ENCODE results near the gene TNK2. TPM values are rescaled to one million over a fixed set of nuclear protein-coding genes. Genes with fewer than 3 reads are reported as not detected.
A peak's percentile ranks its signal among the peaks of the same experiment; 100 is the strongest.

The TNK2 gene
- total and polyA plus RNA-seq, 2 of the 13 experiments (the other 11 are each of a cell fraction or from before 2014, with no cell fraction given): 4.6 to 5.8 TPM

- 0 out of 2 replicates have a peak, but pooled peaks have one; percentile 42 for TF ChIP-seq ZNF580 (CRISPR knock-in tag; IDR thresholded peaks at IDR 0.05; ENCODE audit: borderline replicate concordance, low read depth)
- TF ChIP-seq MTA1 (CRISPR knock-in tag; IDR thresholded peaks at IDR 0.05; ENCODE audit: borderline replicate concordance): no peak
- peak; percentile 90 for TF ChIP-seq ZFX (CRISPR knock-in tag; IDR thresholded peaks at IDR 0.05; ENCODE audit: low read depth)
- peak; percentile 81 for TF ChIP-seq ZNF574 (CRISPR knock-in tag; IDR thresholded peaks at IDR 0.05)
- peak; percentile 62; the same call in 1 of the 2 replicates for TF ChIP-seq ZNF740 (CRISPR knock-in tag; IDR thresholded peaks at IDR 0.05)
- TF ChIP-seq ZNF619 (CRISPR knock-in tag; IDR thresholded peaks at IDR 0.05): 0 out of 2 replicates have a peak, but pooled peaks have one; percentile 48
- 0 out of 2 replicates have a peak, but pooled peaks have one; percentile 19 for TF ChIP-seq ZNF12 (CRISPR knock-in tag; IDR thresholded peaks at IDR 0.05)
- peak; percentile 68 for TF ChIP-seq SP5 (CRISPR knock-in tag; IDR thresholded peaks at IDR 0.05; ENCODE audit: borderline replicate concordance, low read depth)
- 0 out of 2 replicates have a peak, but pooled peaks have one; percentile 10 for TF ChIP-seq ZNF331 (CRISPR knock-in tag; IDR thresholded peaks at IDR 0.05)
- TF ChIP-seq ZNF18 (CRISPR knock-in tag; IDR thresholded peaks at IDR 0.05; ENCODE audit: insufficient replicate concordance): no peak
- peak; percentile 12; the same call in 1 of the 2 replicates for TF ChIP-seq SALL1 (CRISPR knock-in tag; IDR thresholded peaks at IDR 0.05)
- TF ChIP-seq ZNF781 (CRISPR knock-in tag; IDR thresholded peaks at IDR 0.05; ENCODE audit: borderline replicate concordance, not compliant biosample characterization): peak; percentile 26
- peak; percentile 61; the same call in 1 of the 2 replicates for TF ChIP-seq MAZ (IDR thresholded peaks at IDR 0.05; ENCODE audit: borderline replicate concordance, low read depth, low read length)
- peak; percentile 45; the same call in 1 of the 2 replicates for TF ChIP-seq MAZ (CRISPR knock-in tag; IDR thresholded peaks at IDR 0.05; ENCODE audit: low read depth)
- peak; percentile 45; the same call in 1 of the 2 replicates for TF ChIP-seq ZNF274 (CRISPR knock-in tag; IDR thresholded peaks at IDR 0.05)
- peak; percentile 91 for TF ChIP-seq DRAP1 (CRISPR knock-in tag; IDR thresholded peaks at IDR 0.05)
- TF ChIP-seq TBX3 (IDR thresholded peaks at IDR 0.05; ENCODE audit: borderline replicate concordance): no peak
- TF ChIP-seq EEA1 (CRISPR knock-in tag; IDR thresholded peaks at IDR 0.05; ENCODE audit: borderline replicate concordance): no peak
- TF ChIP-seq ZNF207 (IDR thresholded peaks at IDR 0.05; ENCODE audit: borderline replicate concordance): no peak
- peak; percentile 46; the same call in 1 of the 2 replicates for TF ChIP-seq TFDP2 (CRISPR knock-in tag; IDR thresholded peaks at IDR 0.05)
- no peak for TF ChIP-seq SRY (CRISPR knock-in tag; IDR thresholded peaks at IDR 0.05)
- no peak for TF ChIP-seq ZNF598 (CRISPR knock-in tag; IDR thresholded peaks at IDR 0.05; ENCODE audit: borderline replicate concordance)
These were observed 1.5 kb upstream of the TNK2 start (continued) for GRCh38 chr3:195909644-195910498.
